GM12891 (cell line): ENCODE data around the gene HOXA3.

Source experiments
- PAX5 ChIP-seq: IDR thresholded peaks from 2 replicates; pipeline ENCODE4 v1.6.1; 2011; ENCODE audit warnings: low read length, moderate library complexity, mild to moderate bottlenecking; ENCODE audit not compliant: insufficient read depth, severe bottlenecking
- POLR2A ChIP-seq: IDR thresholded peaks from 2 replicates; pipeline ENCODE4 v1.6.1; 2011; ENCODE audit warnings: low read depth, low read length, control low read depth
- POLR2AphosphoS5 ChIP-seq: IDR thresholded peaks from 2 replicates; pipeline ENCODE4 v1.6.1; 2011; ENCODE audit warnings: low read depth, low read length, control low read depth
- POU2F2 ChIP-seq: IDR thresholded peaks from 2 replicates; pipeline ENCODE4 v1.6.1; 2011; ENCODE audit warnings: low read depth, mild to moderate bottlenecking, control low read depth, low read length, moderate library complexity
- SPI1 ChIP-seq: IDR thresholded peaks from 2 replicates; pipeline ENCODE4 v1.6.1; 2011; ENCODE audit warnings: low read depth, low read length, control low read depth
- TAF1 ChIP-seq: IDR thresholded peaks from 2 replicates; pipeline ENCODE4 v1.6.1; 2011; ENCODE audit warnings: low read depth, low read length, control low read depth

GRCh38 chr7:27186668-27187474 is 34.5 kb upstream of the HOXA3 start:
- no peak for TF ChIP-seq TAF1
- TF ChIP-seq POLR2AphosphoS5 = no peak
- no peak for TF ChIP-seq POLR2A
- TF ChIP-seq SPI1 = no peak
- TF ChIP-seq PAX5 = no peak
- no peak for TF ChIP-seq POU2F2
